Smooth muscle cell of trachea (primary cell): ENCODE data around the gene MFAP2. TPM values are rescaled to one million over a fixed set of nuclear protein-coding genes. Genes with fewer than 3 reads are reported as not detected.

Experiments
- total RNA-seq: library from RNA; depleted of rRNA; stranded (reverse); fragments of >200 nt; gene quantifications from 2 replicates; pipeline ENCODE4 v1.2.1, GENCODE V29; 2014

MFAP2 gene
- total RNA-seq: 16.9 and 26.5 TPM in 2 replicates

GRCh38 chr1:16980473-16981268, at the start of gene MFAP2:
TSS of gene MFAP2 (minus strand) at chr1:16980620. CDS start at chr1:16978273, 2,347 bp downstream.

GRCh38 chr1:17011439-17012307, 31.3 kb upstream of the MFAP2 start, which contains the start of gene ATP13A2:
TSS of gene ATP13A2 (minus strand) at chr1:17011928. CDS start at chr1:17011738, 190 bp downstream.

Other genes starting within 250 kb of the MFAP2 start
- gene RNU1-4, start 240.1 kb downstream of the MFAP2 start, total RNA-seq: under 0.01 TPM in 2 replicates
- gene RNU1-2, start 84.6 kb downstream of the MFAP2 start, total RNA-seq: under 0.01 TPM in 2 replicates
- 12.4 and 22.5 TPM in 2 replicates for gene CROCC, start 58.7 kb downstream of the MFAP2 start, total RNA-seq
- 14.0 and 21.0 TPM in 2 replicates for gene ATP13A2, start 31.3 kb upstream of the MFAP2 start, total RNA-seq
- gene SDHB, start 73.4 kb upstream of the MFAP2 start, total RNA-seq: 97.8 and 146 TPM in 2 replicates
- gene PADI2, start 138.8 kb upstream of the MFAP2 start, total RNA-seq: under 0.01 and 0.15 TPM in 2 replicates
- not detected in 2 replicates for gene PADI1, start 224.5 kb upstream of the MFAP2 start, total RNA-seq